Testis (tissue), 2 donors: ENCODE results near the gene CST1.

Experiments
- POLR2A ChIP-seq: fragments of 450-650 bp; IDR thresholded peaks from one replicate; pipeline ENCODE4 v1.6.1; 2017; ENCODE audit warnings: antibody characterized with exemption, mild to moderate bottlenecking, moderate library complexity
- TF ChIP-seq, protein P1 (sequence below), 3 experiments: fragments of 450-650 bp in 2 of 3; fragments of 200-600 bp in 1 of 3; sonication (generic) in 1 of 3; IDR thresholded peaks; one replicate each; pipeline ENCODE4 v1.5.1; 2016 to 2019; ENCODE audit warnings: antibody characterized with exemption in 3 of 3, mild to moderate bottlenecking in 2 of 3, moderate library complexity in 1 of 3

- TF ChIP-seq, protein P1, sequence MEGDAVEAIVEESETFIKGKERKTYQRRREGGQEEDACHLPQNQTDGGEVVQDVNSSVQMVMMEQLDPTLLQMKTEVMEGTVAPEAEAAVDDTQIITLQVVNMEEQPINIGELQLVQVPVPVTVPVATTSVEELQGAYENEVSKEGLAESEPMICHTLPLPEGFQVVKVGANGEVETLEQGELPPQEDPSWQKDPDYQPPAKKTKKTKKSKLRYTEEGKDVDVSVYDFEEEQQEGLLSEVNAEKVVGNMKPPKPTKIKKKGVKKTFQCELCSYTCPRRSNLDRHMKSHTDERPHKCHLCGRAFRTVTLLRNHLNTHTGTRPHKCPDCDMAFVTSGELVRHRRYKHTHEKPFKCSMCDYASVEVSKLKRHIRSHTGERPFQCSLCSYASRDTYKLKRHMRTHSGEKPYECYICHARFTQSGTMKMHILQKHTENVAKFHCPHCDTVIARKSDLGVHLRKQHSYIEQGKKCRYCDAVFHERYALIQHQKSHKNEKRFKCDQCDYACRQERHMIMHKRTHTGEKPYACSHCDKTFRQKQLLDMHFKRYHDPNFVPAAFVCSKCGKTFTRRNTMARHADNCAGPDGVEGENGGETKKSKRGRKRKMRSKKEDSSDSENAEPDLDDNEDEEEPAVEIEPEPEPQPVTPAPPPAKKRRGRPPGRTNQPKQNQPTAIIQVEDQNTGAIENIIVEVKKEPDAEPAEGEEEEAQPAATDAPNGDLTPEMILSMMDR (IDR thresholded peaks at IDR 0.05) = no peak
- TF ChIP-seq POLR2A = no peak
Measured at GRCh38 chr20:23759306-23759940, 8.7 kb upstream of the CST1 start.
